ENCODE measurements around the gene ZBTB20.

ZBTB20 gene

GRCh38 chr3:114550165-114550564 lies 596.9 kb downstream of the ZBTB20 start:
- no peak for ATAC-seq
- no peak for TF ChIP-seq PPARA (CRISPR knock-in tag; IDR thresholded peaks at IDR 0.05; ENCODE audit: borderline replicate concordance)
- no peak for TF ChIP-seq SNAI2 (CRISPR knock-in tag; IDR thresholded peaks at IDR 0.05)
- TF ChIP-seq ARNTL (CRISPR knock-in tag; IDR thresholded peaks at IDR 0.05; ENCODE audit: borderline replicate concordance, low read depth): no peak
- TF ChIP-seq BACH2 (CRISPR knock-in tag; IDR thresholded peaks at IDR 0.05; ENCODE audit: borderline replicate concordance): no peak
- TF ChIP-seq CREB5 (CRISPR knock-in tag; IDR thresholded peaks at IDR 0.05; ENCODE audit: low read depth): no peak
- TF ChIP-seq ISL1 (CRISPR knock-in tag; IDR thresholded peaks at IDR 0.05): no peak
- TF ChIP-seq CSRNP3 (CRISPR knock-in tag; IDR thresholded peaks at IDR 0.05): no peak
- TF ChIP-seq ZC3H10 (CRISPR knock-in tag; IDR thresholded peaks at IDR 0.05): no peak

GRCh38 chr3:114545193-114545592 lies 601.9 kb downstream of the ZBTB20 start:
- TF ChIP-seq BACH2 (CRISPR knock-in tag; IDR thresholded peaks at IDR 0.05; ENCODE audit: borderline replicate concordance): no peak
- no peak for ATAC-seq

- TF ChIP-seq ZFP30 (CRISPR knock-in tag; IDR thresholded peaks at IDR 0.05): no peak
- no peak for TF ChIP-seq ZNF70 (CRISPR knock-in tag; IDR thresholded peaks at IDR 0.05)
- TF ChIP-seq ZNF8 (CRISPR knock-in tag; IDR thresholded peaks at IDR 0.05): no peak
- ATAC-seq: no peak
Measured at GRCh38 chr3:114542359-114542758, 604.7 kb downstream of the ZBTB20 start.

GRCh38 chr3:114539525-114539924 lies 607.6 kb downstream of the ZBTB20 start:
- ATAC-seq: no peak
- TF ChIP-seq ZNF565 (CRISPR knock-in tag; conservative IDR thresholded peaks at IDR 0.05; ENCODE audit: low read depth): no peak
- no peak for TF ChIP-seq CSDC2 (CRISPR knock-in tag; IDR thresholded peaks at IDR 0.05)
- no peak for TF ChIP-seq GLIS3 (CRISPR knock-in tag; IDR thresholded peaks at IDR 0.05)
- no peak for TF ChIP-seq PPARA (CRISPR knock-in tag; IDR thresholded peaks at IDR 0.05; ENCODE audit: borderline replicate concordance)
- no peak for TF ChIP-seq ISL1 (CRISPR knock-in tag; IDR thresholded peaks at IDR 0.05)
- TF ChIP-seq ZFP30 (CRISPR knock-in tag; IDR thresholded peaks at IDR 0.05): no peak
- TF ChIP-seq CSRNP3 (CRISPR knock-in tag; IDR thresholded peaks at IDR 0.05): no peak
- no peak for TF ChIP-seq SNAI2 (CRISPR knock-in tag; IDR thresholded peaks at IDR 0.05)
- TF ChIP-seq TOX (CRISPR knock-in tag; IDR thresholded peaks at IDR 0.05; ENCODE audit: borderline replicate concordance): no peak
- TF ChIP-seq ESRRG (CRISPR knock-in tag; IDR thresholded peaks at IDR 0.05): no peak
- no peak for TF ChIP-seq TCF4 (CRISPR knock-in tag; IDR thresholded peaks at IDR 0.05; ENCODE audit: borderline replicate concordance)
- no peak for TF ChIP-seq ZNF8 (CRISPR knock-in tag; IDR thresholded peaks at IDR 0.05)
- no peak for TF ChIP-seq ZNF70 (CRISPR knock-in tag; IDR thresholded peaks at IDR 0.05)
- no peak for TF ChIP-seq ZC3H10 (CRISPR knock-in tag; IDR thresholded peaks at IDR 0.05)
- TF ChIP-seq CREB5 (CRISPR knock-in tag; IDR thresholded peaks at IDR 0.05; ENCODE audit: low read depth): no peak
- no peak for TF ChIP-seq BACH2 (CRISPR knock-in tag; IDR thresholded peaks at IDR 0.05; ENCODE audit: borderline replicate concordance)
- TF ChIP-seq RARB (CRISPR knock-in tag; IDR thresholded peaks at IDR 0.05): no peak
- TF ChIP-seq ZFP3 (CRISPR knock-in tag; IDR thresholded peaks at IDR 0.05): no peak
- TF ChIP-seq PATZ1 (CRISPR knock-in tag; IDR thresholded peaks at IDR 0.05; ENCODE audit: borderline replicate concordance): no peak
- TF ChIP-seq TSHZ2 (CRISPR knock-in tag; IDR thresholded peaks at IDR 0.05): no peak

Measured in SK-N-SH treated with all-trans-retinoic acid at 6 μM for 48 hours (cell line).